ENCODE data around the gene KLF11.

The KLF11 gene

GRCh38 chr2:10095175-10095574 lies 51.8 kb downstream of the KLF11 start:
- Mint-ChIP-seq H3K9me3 (peaks cover 1 to 3% of the 10 kb centered on the region in 2 donors), H3K4me1 (peaks cover 4 to 22% of the 10 kb centered on the region in 2 donors), H3K36me3 (peaks cover 0 to 4% of the 10 kb centered on the region in 2 donors), H3K27me3 (peaks cover 38 to 60% of the 10 kb centered on the region in 2 donors), H3K27ac (no peak overlapping the region), H3K4me3 (no peak overlapping the region)
- DNase-seq, result no peak
- no peak for ATAC-seq (replicated peaks)

GRCh38 chr2:10096641-10097040 lies 53.3 kb downstream of the KLF11 start:
- H3K4me1 Mint-ChIP-seq, result peaks cover 5 to 19% of the 10 kb centered on the region in 2 donors
- ATAC-seq (replicated peaks), result no peak
- no peak overlapping the region for H3K4me3 Mint-ChIP-seq
- H3K36me3 Mint-ChIP-seq, result no peaks in the 10 kb centered on the region
- no peak for DNase-seq
- H3K9me3 Mint-ChIP-seq, result no peaks in the 10 kb centered on the region
- H3K27ac Mint-ChIP-seq, result no peak overlapping the region
- peaks cover 32 to 52% of the 10 kb centered on the region in 2 donors for H3K27me3 Mint-ChIP-seq

GRCh38 chr2:10097352-10098148 lies 54.2 kb downstream of the KLF11 start:
- H3K4me3 Mint-ChIP-seq, result no peak overlapping the region
- no peak overlapping the region for H3K27ac Mint-ChIP-seq
- no peak for DNase-seq
- H3K36me3 Mint-ChIP-seq, result no peaks in the 10 kb centered on the region
- ATAC-seq (replicated peaks), result peak; percentile 63 to 69
- peaks cover 25 to 45% of the 10 kb centered on the region in 2 donors for H3K27me3 Mint-ChIP-seq
- H3K4me1 Mint-ChIP-seq, result peaks cover 5 to 22% of the 10 kb centered on the region in 2 donors
- no peaks in the 10 kb centered on the region for H3K9me3 Mint-ChIP-seq

- H3K27me3 Mint-ChIP-seq, result peaks cover 11 to 14% of the 10 kb centered on the region in 2 donors
- ATAC-seq (replicated peaks) (peak in 1 of 2 donors; percentile 62), DNase-seq (no peak)
- peaks cover 0 to 1% of the 10 kb centered on the region in 2 donors for H3K36me3 Mint-ChIP-seq
- no peak overlapping the region for H3K4me3 Mint-ChIP-seq
- no peak overlapping the region for H3K27ac Mint-ChIP-seq
- peaks cover 5 to 20% of the 10 kb centered on the region in 2 donors for H3K4me1 Mint-ChIP-seq
- H3K9me3 Mint-ChIP-seq, result no peaks in the 10 kb centered on the region
Measured at GRCh38 chr2:10101491-10101890, 58.1 kb downstream of the KLF11 start.

- ATAC-seq (replicated peaks) (no peak), DNase-seq (no peak)
- no peak overlapping the region for H3K4me3 Mint-ChIP-seq
- peaks cover 4 to 8% of the 10 kb centered on the region in 2 donors for H3K36me3 Mint-ChIP-seq
- H3K27me3 Mint-ChIP-seq, result peaks cover 1 to 2% of the 10 kb centered on the region in 2 donors
- peaks cover 4 to 6% of the 10 kb centered on the region in 2 donors for H3K9me3 Mint-ChIP-seq
- H3K27ac Mint-ChIP-seq, result no peak overlapping the region
- peaks cover 4 to 9% of the 10 kb centered on the region in 2 donors for H3K4me1 Mint-ChIP-seq
Measured at GRCh38 chr2:10103179-10103578, 59.8 kb downstream of the KLF11 start.
